IPS-20b (cell line): ENCODE results near the gene GALNT6.

Experiments used
- H3K27ac ChIP-seq: one replicate; pipeline ENCODE4 v1.5.1; 2013; ENCODE audit warnings: low read length
- H3K27me3 ChIP-seq: 2 replicates; pipeline ENCODE4 v1.6.1; 2013; ENCODE audit warnings: mild to moderate bottlenecking, low read length, inconsistent platforms; ENCODE audit not compliant: insufficient read depth
- H3K36me3 ChIP-seq: 2 replicates; pipeline ENCODE4 v1.6.1; 2013; ENCODE audit warnings: low read depth, mild to moderate bottlenecking, inconsistent platforms, low read length, moderate library complexity; ENCODE audit not compliant: insufficient read depth
- H3K4me1 ChIP-seq: 2 replicates; pipeline ENCODE4 v1.6.1; 2013; ENCODE audit warnings: mild to moderate bottlenecking, control low read depth, inconsistent platforms, low read length, moderate library complexity; ENCODE audit not compliant: insufficient read depth
- H3K4me3 ChIP-seq: 2 replicates; pipeline ENCODE4 v1.5.1; 2013; ENCODE audit warnings: mild to moderate bottlenecking, low read length, inconsistent platforms
- H3K9ac ChIP-seq: 2 replicates; pipeline ENCODE4 v1.6.1; 2013; ENCODE audit warnings: low read depth, mild to moderate bottlenecking, inconsistent platforms, low read length, moderate library complexity
- H3K9me3 ChIP-seq: 2 replicates; pipeline ENCODE4 v1.6.1; 2013; ENCODE audit warnings: mild to moderate bottlenecking, low read depth, low read length, inconsistent platforms; ENCODE audit not compliant: insufficient read depth

GALNT6 gene

GRCh38 chr12:51377099-51377984, 13.9 kb downstream of the GALNT6 start:
- no peak overlapping the region for H3K27ac ChIP-seq
- no peak overlapping the region for H3K4me3 ChIP-seq
- no peak overlapping the region for H3K9ac ChIP-seq
- peaks cover 10% of the 10 kb centered on the region; the same call in 1 of the 2 replicates for H3K4me1 ChIP-seq
- H3K9me3 ChIP-seq, result no peaks in the 10 kb centered on the region
- no peaks in the 10 kb centered on the region for H3K27me3 ChIP-seq
- H3K36me3 ChIP-seq, result peaks cover 48% of the 10 kb centered on the region

GRCh38 chr12:51374856-51375255, 16.4 kb downstream of the GALNT6 start:
- Histone ChIP-seq H3K27ac (no peak overlapping the region), H3K9ac (no peak overlapping the region), H3K27me3 (no peaks in the 10 kb centered on the region), H3K4me1 (peaks cover 5% of the 10 kb centered on the region; the same call in 1 of the 2 replicates), H3K36me3 (peaks cover 37% of the 10 kb centered on the region), H3K9me3 (no peaks in the 10 kb centered on the region), H3K4me3 (no peak overlapping the region)

- Histone ChIP-seq H3K36me3 (peaks cover 32% of the 10 kb centered on the region), H3K9ac (no peak overlapping the region), H3K4me1 (peaks cover 5% of the 10 kb centered on the region; the same call in 1 of the 2 replicates), H3K9me3 (no peaks in the 10 kb centered on the region), H3K4me3 (no peak overlapping the region), H3K27ac (no peak overlapping the region), H3K27me3 (no peaks in the 10 kb centered on the region)
These were observed 16.8 kb downstream of the GALNT6 start for GRCh38 chr12:51374361-51374760.

- H3K27me3 ChIP-seq, result no peaks in the 10 kb centered on the region
- no peak overlapping the region for H3K4me3 ChIP-seq
- no peak overlapping the region for H3K9ac ChIP-seq
- no peak overlapping the region for H3K27ac ChIP-seq
- peaks cover 5% of the 10 kb centered on the region; the same call in 1 of the 2 replicates for H3K4me1 ChIP-seq
- peaks cover 21% of the 10 kb centered on the region for H3K36me3 ChIP-seq
- no peaks in the 10 kb centered on the region for H3K9me3 ChIP-seq
These were observed 18.0 kb downstream of the GALNT6 start for GRCh38 chr12:51373187-51373586.

GRCh38 chr12:51372021-51372420, 19.2 kb downstream of the GALNT6 start:
- Histone ChIP-seq H3K4me1 (peaks cover 5% of the 10 kb centered on the region; the same call in 1 of the 2 replicates), H3K27me3 (no peaks in the 10 kb centered on the region), H3K4me3 (no peak overlapping the region), H3K9me3 (no peaks in the 10 kb centered on the region), H3K27ac (no peak overlapping the region), H3K9ac (peak overlapping the region; percentile 43), H3K36me3 (peaks cover 16% of the 10 kb centered on the region)

GRCh38 chr12:51371295-51371953, 19.8 kb downstream of the GALNT6 start:
- H3K27me3 ChIP-seq, result no peaks in the 10 kb centered on the region
- H3K4me3 ChIP-seq, result no peak overlapping the region
- H3K4me1 ChIP-seq, result peaks cover 5% of the 10 kb centered on the region; the same call in 1 of the 2 replicates
- no peaks in the 10 kb centered on the region for H3K9me3 ChIP-seq
- peak overlapping the region; percentile 43 for H3K9ac ChIP-seq
- peaks cover 10% of the 10 kb centered on the region for H3K36me3 ChIP-seq
- no peak overlapping the region for H3K27ac ChIP-seq

GRCh38 chr12:51370667-51371066, 20.5 kb downstream of the GALNT6 start:
- H3K9me3 ChIP-seq, result no peaks in the 10 kb centered on the region
- H3K4me1 ChIP-seq, result peaks cover 5% of the 10 kb centered on the region; the same call in 1 of the 2 replicates
- H3K4me3 ChIP-seq, result no peak overlapping the region
- H3K36me3 ChIP-seq, result peaks cover 8% of the 10 kb centered on the region; the same call in 1 of the 2 replicates
- no peaks in the 10 kb centered on the region for H3K27me3 ChIP-seq
- no peak overlapping the region for H3K9ac ChIP-seq
- no peak overlapping the region for H3K27ac ChIP-seq

GRCh38 chr12:51369581-51369980, 21.6 kb downstream of the GALNT6 start:
- Histone ChIP-seq H3K36me3 (peaks cover 8% of the 10 kb centered on the region; the same call in 1 of the 2 replicates), H3K9me3 (no peaks in the 10 kb centered on the region), H3K27ac (no peak overlapping the region), H3K4me1 (peaks cover 5% of the 10 kb centered on the region; the same call in 1 of the 2 replicates), H3K27me3 (no peaks in the 10 kb centered on the region), H3K4me3 (no peak overlapping the region), H3K9ac (no peak overlapping the region)

GRCh38 chr12:51368640-51369517, 22.3 kb downstream of the GALNT6 start:
- H3K9ac ChIP-seq, result no peak overlapping the region
- peaks cover 7% of the 10 kb centered on the region; the same call in 1 of the 2 replicates for H3K36me3 ChIP-seq
- no peaks in the 10 kb centered on the region for H3K27me3 ChIP-seq
- no peak overlapping the region for H3K27ac ChIP-seq
- no peaks in the 10 kb centered on the region for H3K9me3 ChIP-seq
- H3K4me1 ChIP-seq, result peaks cover 5% of the 10 kb centered on the region; the same call in 1 of the 2 replicates
- H3K4me3 ChIP-seq, result no peak overlapping the region

GRCh38 chr12:51365276-51365675, 25.9 kb downstream of the GALNT6 start:
- no peak overlapping the region for H3K9ac ChIP-seq

GRCh38 chr12:51364001-51364400, 27.2 kb downstream of the GALNT6 start:
- Histone ChIP-seq H3K4me1 (no peaks in the 10 kb centered on the region), H3K27me3 (no peaks in the 10 kb centered on the region), H3K9ac (no peak overlapping the region), H3K27ac (no peak overlapping the region), H3K4me3 (no peak overlapping the region), H3K36me3 (peaks cover 10% of the 10 kb centered on the region; the same call in 1 of the 2 replicates), H3K9me3 (no peaks in the 10 kb centered on the region)

More at GRCh38 chr12:51365276-51365675, 25.9 kb downstream of the GALNT6 start:
- peaks cover 6% of the 10 kb centered on the region; the same call in 1 of the 2 replicates for H3K36me3 ChIP-seq
- no peaks in the 10 kb centered on the region for H3K27me3 ChIP-seq
- no peaks in the 10 kb centered on the region for H3K4me1 ChIP-seq
- no peak overlapping the region for H3K4me3 ChIP-seq
- H3K27ac ChIP-seq, result no peak overlapping the region
- H3K9me3 ChIP-seq, result no peaks in the 10 kb centered on the region
